GM13977 (cell line): ENCODE measurements around the gene TNFAIP1.
"Not testable (repeated sequence)": the region's sequence is repeated elsewhere in the genome, so short reads cannot be mapped to it uniquely, and the experiment has no call there.

Experiments used
- DNase-seq: peaks from one replicate; pipeline ENCODE4 v3.0.0; 2012; ENCODE audit warnings: low spot score
- in situ Hi-C: fragments of 300-500 bp; cut with MboI; formaldehyde crosslinking; loops from one replicate; pipeline ENCODE4 v1.12.0; 2022; ENCODE audit warnings: low sequenced_read_pairs, low pct_unique_long_range_greater_than_20kb, mixed read lengths, inconsistent platforms; ENCODE audit not compliant: unreplicated experiment
- TF ChIP-seq, protein P1 (sequence below): IDR thresholded peaks from 2 replicates; pipeline ENCODE4 v1.5.1; 2012; ENCODE audit warnings: mild to moderate bottlenecking, control low read depth; ENCODE audit not compliant: insufficient read depth; ENCODE audit errors: extremely low read depth, missing control alignments

Gene TNFAIP1

DNA sequence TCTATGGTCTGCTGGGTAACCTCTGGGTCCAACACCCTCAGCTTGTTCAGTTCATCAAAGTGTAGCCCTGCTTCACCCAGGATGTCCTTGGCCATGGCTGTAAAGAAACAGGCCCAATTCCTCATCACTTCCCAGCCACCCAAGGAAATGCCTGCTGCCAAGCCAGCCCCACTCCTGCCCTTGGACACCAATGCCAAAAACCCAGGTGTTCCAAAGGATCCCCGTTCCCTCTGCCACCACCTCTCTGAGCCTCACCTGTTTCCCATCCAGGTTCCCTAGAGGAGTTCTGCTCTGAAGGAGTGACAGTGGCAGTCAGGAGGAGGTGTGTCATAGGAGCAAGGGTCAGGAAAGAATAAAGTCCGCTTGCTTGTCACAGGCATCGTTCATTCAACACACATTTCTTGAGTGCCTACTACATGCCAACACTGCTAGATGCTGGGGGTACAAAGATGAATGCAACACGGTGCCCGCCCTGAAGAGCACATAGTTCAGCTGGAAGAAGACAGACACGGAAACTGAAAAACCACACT is 3.6 kb upstream of the TNFAIP1 start:
- no peak for DNase-seq
- in situ Hi-C loops, result no loop called here
- TF ChIP-seq, protein P1, sequence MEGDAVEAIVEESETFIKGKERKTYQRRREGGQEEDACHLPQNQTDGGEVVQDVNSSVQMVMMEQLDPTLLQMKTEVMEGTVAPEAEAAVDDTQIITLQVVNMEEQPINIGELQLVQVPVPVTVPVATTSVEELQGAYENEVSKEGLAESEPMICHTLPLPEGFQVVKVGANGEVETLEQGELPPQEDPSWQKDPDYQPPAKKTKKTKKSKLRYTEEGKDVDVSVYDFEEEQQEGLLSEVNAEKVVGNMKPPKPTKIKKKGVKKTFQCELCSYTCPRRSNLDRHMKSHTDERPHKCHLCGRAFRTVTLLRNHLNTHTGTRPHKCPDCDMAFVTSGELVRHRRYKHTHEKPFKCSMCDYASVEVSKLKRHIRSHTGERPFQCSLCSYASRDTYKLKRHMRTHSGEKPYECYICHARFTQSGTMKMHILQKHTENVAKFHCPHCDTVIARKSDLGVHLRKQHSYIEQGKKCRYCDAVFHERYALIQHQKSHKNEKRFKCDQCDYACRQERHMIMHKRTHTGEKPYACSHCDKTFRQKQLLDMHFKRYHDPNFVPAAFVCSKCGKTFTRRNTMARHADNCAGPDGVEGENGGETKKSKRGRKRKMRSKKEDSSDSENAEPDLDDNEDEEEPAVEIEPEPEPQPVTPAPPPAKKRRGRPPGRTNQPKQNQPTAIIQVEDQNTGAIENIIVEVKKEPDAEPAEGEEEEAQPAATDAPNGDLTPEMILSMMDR, result no peak

DNA sequence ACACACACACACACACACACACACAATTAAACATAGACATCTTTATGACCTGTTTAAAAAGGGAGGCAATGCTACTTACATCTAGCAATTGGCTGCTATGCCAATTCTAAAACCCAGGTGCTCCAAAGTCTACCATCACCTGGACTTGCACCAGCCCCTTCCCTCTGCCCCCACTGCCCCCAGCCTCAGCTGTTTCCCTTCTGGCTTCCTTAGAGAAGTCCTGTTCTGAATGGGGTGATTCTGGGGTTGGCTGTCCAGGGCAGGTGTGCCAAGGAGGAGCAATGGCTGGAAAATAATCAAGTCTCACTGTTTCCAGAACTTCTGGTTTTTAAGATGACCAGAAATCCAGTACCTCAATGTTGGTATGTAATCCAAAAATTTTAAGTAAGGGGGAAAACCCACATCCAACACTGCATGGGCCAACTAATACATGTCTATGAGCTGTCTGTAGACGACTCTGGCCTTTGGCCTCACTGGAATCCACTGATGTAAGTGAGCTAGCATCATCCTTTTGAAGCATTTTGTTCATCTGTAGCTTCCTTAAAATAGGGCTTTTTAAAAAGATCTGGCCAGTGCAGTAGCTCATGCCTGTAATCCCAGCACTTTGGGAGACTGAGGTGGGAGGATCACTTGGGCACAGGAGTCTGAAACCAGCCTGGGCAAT is 2.3 kb upstream of the TNFAIP1 start:
- no peak for DNase-seq
- in situ Hi-C loops, result no loop called here
- TF ChIP-seq, protein P1, result no peak

DNA sequence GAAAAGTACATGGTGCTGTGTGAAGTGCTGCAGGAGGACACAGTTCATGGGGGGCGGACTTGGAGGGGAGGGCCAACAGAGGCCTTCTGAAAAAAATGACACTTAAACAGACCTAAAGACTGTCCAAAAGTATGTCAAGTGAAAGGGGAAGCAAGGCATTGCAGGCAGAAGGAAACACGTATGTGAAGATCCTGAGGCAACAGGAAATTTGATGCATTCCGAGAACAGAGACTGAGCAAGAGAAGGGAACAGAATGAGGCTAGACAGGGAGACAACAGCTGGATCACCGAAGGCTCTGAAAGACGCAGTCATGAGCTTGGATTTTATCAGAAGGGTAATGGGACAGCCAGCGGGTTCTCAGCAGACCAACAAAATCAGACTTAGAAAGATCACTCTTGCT is 1.4 kb upstream of the TNFAIP1 start:
- no peak for DNase-seq
- in situ Hi-C loops, result no loop called here
- TF ChIP-seq, protein P1, result no peak

DNA sequence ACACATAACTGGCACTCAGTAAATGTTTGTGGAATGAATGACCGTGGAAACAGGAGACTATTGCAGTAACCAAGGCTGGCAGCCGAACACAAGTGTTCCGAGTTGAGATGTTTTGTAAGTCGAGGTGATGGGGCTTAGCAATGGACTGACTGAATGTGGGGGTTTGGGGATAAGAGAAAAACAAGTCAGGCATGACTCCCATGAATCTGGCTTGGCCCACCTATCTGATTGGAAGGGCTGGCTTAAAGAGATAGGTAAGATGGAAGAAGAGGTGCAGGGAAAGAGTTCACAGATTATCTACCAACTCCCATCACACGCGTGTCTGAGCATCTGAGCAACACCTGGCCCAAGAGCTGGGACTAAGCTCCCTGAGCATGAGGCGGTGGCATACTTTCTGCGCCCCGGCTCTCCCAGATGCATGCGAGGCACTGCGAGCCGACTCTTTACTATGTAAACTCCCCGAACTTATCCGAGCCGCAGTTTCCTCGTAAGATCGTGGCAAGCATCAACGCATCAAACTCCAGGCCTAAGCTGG is 828 bp upstream of the TNFAIP1 start:
- TF ChIP-seq, protein P1, result no peak
- in situ Hi-C loops, result no loop called here
- DNase-seq, result no peak

DNA sequence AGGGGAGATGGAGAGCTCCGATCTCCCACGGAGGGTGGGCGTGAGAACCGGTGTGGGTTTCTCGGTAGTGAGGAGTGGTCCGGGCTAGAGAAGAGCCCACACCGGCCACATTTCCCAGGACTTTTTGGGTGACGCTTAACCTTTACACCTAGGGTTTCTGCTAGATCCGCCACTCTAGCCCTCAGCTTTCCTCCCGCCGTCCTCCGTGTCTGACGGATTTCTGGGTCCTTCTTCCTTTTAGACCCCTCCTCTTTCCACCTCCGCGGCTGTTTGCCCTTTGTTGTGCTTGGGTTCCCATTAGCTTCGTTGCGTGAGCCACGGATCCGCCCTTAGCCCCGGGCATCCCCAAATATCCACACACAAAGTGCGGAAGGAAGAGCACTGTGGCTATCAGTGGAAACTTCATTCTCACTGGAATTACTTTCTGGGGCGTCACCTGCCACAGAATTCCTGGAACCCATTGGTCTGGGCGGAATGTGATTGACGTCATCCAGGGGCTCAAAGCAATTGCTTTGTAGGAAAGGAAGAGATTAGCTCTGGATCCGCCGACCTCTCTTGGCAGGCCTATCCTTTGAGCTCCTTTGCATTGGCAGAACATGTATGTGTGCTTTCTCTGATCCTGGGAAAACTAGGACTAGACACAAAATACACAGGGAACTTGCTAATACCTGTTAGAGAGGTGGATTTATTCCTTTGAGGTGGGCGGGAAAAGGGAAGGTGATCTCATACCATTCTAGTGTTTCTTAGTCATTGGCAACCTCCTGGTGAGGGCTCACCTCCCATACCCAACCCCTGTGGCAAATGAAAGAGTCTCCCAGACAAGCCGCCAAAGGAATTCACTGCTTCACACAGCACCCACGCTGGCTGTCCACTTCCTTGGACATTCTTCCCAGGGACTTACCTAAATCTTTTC is 654 bp downstream of the TNFAIP1 start:
- in situ Hi-C loops, result no loop called here
- DNase-seq, result peak; percentile 37
- TF ChIP-seq, protein P1, result no peak

DNA sequence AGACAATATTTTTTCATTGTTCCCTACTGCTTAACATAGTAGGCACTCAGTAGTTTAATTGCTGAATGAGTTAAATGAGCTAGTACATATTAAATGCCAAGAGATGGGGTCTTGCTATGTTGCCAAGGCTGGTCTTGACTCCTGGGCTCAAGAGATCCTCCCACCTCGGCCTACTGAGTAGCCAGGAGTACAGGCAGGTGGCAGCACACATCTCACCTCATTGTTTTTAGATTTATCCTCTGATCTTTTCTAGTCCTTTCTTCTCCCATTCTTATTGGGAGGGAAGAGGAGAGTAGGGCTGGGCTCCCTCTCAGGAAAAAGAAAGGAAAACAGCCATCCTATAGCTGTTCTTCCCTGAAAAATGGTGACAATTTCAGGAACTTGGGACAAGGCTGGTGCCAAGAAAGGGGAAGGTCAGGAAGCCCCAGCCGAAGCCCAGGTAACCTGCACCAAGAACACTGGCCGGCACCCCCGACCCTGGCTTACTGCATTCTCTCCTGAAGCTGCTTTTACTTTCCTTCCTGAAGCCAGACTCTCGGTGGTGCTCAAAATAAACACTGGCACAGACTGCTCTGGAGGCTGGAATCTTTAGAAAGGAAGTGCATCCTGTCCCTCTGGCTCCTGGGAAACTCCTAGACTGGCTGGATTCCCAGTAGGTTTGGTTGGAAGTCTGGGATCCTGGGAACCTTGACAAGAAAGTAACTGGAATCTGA is 2.7 kb downstream of the TNFAIP1 start:
- in situ Hi-C loops, result no loop called here
- no peak for DNase-seq
- TF ChIP-seq, protein P1, result no peak

DNA sequence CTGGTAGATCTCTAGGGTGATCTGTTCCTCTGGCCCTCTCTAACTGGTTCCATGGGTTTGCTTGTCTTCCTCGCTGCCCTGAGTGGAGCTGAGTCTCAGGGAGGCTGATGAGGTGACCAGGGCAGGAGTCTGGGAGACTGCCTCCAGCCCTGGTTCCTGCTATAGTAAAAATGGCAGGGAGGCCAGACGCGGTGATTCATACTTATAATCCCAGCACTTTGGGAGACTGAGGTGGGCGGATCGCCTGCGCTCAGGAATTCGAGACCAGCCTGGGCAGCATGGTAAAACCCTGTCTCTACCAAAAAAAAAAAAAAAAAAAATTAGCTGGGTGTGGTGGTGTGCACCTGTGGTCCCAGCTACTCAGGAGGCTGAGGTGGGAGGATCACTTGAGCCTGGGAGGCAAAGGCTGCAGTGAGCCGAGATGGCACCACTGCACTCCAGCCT is 3.2 kb downstream of the TNFAIP1 start:
- DNase-seq, in situ Hi-C loops: not testable (repeated sequence)
